ENCODE results near the gene TMIGD3.

TMIGD3 gene

DNA sequence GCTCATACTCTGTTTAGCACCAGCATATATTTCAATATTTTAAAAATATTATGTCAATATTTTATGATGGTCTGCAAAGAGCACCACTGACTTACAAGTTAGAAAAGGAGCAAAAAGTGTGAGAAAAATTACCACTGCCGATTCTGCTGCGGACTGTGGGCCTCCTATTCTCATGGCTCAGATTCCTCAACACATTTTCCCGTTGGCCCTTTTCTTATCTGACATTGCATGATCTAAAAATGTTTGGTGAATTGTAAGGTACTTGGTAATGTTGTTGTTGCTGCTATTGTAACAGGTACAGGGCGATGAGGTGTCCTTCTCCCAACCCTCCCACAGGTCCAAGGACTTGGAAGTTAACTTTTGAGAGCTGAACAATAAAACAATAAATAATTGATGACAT is 28.9 kb downstream of the TMIGD3 start:
- DNase-seq (ENCODE audit: low read depth): no peak

DNA sequence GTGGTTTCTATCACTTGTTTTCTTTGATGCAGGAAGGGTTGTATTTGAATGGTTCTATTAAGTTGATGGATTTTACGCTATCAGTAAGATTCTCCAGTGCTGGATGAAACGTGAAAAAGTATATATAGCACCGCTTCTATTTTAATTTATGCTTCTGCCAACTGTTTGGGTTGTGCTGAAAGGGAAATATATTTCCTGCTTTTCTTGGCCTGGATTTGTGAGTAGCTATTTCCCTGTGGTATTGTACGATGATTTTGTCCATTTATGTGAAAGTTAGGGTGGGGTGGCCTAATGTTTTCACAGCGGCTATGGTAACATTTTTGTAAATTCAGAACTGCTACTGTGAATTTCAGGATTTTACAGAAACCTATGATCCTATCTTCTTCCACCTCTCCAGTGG is 29.3 kb downstream of the TMIGD3 start:
- no peak for DNase-seq (ENCODE audit: low read depth)

DNA sequence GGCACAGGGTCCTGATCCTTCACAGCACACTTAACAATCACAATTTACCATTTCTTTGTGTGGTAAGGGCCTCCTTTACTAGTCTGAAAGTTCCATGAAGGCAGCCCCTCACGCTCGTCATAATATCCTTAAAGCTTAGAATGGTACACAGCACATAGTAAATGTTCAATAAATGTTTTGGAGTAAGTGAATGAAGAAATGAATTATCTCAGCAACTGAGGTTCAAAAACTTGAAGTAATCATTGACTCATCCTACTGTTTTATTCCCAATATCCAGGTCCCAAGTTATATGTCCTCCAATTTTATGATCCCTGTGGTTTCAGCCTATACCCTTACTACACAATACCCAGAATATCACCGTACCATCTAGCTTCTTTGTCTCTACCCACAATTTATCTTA is 31.9 kb downstream of the TMIGD3 start:
- no peak for DNase-seq (ENCODE audit: low read depth)

DNA sequence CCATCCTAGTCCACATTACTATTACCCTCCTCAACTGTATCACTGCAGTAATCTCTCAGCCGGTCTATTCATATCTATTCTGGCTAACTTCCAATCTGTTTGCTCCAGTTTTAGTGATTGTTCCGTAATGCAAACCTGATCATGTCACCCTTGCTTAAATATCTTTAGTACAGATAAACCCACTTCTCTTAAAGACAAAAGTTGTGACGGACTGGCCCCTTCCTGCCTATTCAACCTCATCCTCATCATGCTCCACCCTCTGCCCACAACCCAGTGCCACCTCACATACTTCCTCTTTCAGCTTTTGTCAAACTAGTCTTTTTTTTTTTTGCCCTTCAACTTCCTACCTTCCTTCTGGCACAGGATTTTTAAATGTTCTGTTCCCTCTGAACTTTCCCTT is 32.4 kb downstream of the TMIGD3 start:
- peak; percentile 56 for DNase-seq (ENCODE audit: low read depth)

DNA sequence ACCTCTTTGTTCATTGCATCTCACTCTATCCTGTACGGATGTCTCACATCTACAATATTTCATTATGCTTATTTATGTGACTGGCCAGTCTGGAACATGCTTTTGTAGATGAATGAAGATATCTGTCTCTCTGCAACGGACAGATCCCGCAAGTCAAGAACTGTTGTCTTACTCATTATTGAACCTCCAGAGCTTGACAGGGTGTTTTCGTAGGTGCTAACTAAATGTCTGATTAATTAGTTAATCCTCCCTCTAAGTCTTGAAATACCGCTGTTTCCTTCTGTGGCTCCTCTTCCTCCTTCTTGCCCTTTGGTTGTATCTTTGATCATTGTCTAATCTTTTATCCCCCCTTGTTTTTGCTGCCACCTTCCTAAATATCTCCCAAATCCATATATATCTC is 32.8 kb downstream of the TMIGD3 start:
- DNase-seq (ENCODE audit: low read depth): no peak

DNA sequence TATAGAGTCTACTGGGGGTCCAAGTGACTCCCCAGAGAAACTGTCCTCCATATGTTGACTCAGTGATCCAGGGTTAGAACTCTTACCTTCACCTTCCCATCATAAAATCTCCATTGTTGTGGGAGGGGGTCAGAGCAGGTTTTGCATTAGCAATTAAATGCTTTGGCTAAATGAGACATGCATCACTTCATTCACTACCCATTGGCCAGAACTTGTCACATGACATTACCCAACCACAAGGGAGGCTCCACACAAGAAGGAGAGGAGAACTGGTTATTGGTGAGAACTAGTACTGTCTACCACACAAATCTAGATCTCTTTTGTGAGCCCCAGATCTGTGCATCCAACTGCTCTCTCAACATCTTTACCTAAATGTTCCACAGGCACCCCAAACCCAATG is 33.9 kb downstream of the TMIGD3 start:
- no peak for DNase-seq (ENCODE audit: low read depth)

DNA sequence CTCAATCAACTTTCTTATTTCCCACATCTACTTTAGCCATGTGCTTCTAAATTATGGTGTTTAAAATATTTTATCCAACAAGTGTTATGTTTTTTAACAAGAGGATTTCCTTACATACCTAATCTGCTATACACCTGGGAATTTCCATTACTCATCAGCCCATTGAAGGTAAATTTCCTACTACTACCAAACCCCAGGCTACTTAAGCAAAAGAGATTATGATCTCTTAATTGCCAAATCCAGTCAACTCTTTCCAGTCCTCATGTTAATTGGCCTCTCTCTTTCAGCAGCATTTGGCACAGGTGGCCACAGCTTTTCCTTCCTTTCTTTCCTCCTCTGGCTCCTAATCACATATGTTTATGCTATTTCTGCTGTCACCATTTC is 34.7 kb downstream of the TMIGD3 start:
- DNase-seq (ENCODE audit: low read depth): no peak

DNA sequence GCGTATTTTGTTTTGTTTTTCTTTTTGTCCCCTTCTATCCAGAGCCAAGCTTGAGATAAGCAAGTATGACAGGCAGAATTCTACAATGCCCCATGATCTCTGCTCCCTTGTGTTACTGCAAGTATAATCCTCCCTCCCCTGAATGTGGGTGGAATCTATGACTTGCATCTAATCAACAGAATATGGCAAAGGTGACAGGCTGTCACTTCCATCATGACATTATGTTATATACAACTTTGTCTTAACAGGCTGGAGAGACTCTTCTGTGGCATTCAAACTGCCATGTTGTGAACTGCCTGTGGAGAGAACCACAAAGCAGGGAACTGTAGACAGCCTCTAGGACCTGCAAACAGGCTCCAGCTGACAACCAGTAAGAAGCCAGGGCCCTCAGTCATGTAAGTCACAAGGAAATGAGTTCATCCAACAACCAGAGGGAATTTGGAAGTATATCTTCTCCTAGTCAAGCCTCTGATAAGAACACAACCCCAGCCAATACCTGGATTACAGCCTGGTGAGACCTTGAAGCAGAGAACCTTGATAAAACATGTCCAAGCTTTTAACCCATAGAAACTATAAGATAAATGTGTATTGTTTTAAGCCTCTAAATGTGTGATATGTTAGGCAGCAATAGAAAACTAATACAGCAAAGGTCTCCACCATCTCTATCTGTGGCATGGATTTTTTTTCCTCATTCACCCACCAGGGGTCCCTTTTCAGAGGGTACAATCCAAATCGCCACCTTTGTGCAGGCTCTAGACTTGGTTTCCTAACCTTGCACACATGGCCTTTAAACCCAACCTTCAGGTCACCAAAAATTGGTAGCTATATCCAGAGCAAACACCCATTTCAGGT is 35.3 kb downstream of the TMIGD3 start:
- no peak for DNase-seq (ENCODE audit: low read depth)

DNA sequence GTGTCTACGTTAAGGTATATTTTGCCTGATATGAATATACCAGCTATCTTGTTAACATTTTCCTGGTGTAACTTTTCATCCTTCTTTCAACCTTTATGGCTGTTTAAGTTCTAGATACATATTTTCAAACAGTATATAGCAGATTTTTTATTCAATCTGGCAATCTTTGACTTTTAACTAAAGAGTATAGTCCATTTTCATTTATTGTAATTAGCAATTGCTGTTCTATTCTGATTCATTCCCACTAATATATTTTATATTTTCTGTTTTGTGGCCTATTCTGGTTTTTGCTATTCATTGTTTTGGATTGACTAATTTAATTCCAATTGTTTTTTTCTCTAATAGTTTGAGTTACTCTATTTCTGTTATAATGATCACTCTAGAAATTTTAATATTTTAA is 37.0 kb downstream of the TMIGD3 start:
- DNase-seq (ENCODE audit: low read depth): no peak

DNA sequence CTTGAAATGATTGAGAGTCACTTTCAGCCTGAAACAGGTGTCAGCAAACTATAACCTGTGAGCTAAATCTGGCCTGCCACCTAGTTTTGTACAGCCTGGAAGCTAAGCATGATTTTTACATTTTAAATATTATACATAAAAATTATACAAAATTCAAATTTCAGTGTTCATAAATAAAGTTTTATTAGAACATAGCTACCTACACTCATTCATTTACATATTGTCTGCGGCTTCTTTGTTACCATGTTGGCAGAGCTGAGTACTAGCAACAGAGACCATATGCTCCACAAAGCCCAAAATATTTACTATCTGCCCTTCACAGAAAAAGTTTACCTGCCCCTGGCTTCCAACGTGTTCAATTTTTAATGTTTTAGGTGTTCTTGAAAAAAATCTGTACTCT is 37.7 kb downstream of the TMIGD3 start:
- no peak for DNase-seq (ENCODE audit: low read depth)

DNA sequence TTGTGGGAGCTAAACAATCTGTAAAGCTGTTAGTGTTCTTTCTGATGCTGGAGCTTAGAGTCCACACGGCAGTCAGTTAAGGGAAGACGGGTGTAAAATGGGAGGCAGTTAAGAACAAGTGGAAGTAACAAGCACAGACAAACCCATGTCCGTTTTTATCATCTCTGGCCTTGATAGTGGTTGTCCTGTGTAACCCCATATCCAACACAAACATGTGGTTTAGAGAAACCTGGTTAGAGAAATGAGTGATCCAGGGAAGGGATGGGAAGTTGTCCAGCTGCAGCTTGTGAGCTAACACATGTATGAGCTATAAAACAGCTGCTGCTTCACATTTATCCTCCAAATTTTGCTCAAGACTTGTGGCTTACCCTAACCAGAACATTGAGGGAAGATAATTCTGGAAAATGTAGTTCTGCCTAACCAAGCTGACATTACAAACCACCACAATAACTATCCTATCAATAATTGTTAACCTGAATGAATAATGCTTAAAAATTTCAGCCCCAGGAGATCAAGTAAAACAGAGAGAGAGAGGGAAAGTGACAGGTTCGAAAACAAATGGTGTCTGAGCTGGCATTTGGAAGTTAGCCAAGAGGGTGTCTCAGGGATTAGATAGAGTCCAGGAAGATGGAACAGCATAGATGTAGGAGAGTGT is 40.3 kb downstream of the TMIGD3 start:
- DNase-seq (ENCODE audit: low read depth): no peak

DNA sequence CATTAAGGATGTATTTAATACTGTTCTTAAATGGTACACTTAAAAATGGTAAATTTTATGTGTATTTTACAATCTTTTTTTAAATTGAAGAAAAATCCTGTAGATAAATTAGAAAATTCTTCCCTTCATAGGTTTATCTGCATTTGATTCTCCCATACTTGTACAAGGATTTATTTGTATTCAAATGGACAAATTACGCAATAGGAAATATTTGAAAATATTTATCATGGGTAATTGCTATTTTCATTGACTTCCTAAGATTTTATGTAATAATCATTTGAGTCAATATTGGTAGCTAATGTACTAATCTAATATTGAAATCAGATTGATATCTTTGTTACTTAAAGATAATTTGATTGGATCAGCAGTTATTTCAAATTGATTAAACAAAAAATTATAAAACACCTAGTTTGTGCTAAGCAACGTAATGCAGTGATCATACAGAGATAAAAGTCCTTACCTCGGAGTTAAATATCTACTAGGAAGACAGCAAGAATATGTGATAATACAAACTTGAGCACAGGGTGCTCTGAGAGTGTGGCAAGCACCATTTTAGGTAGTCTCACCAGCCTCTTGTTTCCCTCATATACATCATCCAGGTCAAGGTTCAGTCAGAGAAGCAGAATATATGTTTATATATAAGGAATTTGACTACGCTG is 40.9 kb downstream of the TMIGD3 start:
- DNase-seq (ENCODE audit: low read depth): no peak

DNA sequence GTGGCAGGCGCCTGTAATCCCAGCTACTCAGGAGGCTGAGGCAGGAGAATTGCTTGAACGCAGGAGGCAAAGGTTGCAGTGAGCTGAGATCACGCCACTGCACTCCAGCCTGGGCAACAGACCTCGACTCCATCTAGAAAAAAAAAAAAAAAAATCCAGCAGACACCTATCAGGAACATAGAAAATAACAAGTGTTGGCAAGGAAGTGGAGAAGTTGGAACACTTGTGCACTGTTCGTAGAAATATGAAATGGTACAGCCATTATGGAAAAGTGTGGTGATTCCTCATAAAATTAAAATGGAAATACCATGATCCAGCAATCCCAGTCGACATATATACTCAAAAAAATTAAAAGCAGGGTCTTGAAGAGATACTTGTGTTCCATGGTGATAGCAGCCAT is 41.7 kb downstream of the TMIGD3 start:
- DNase-seq (ENCODE audit: low read depth): no peak

DNA sequence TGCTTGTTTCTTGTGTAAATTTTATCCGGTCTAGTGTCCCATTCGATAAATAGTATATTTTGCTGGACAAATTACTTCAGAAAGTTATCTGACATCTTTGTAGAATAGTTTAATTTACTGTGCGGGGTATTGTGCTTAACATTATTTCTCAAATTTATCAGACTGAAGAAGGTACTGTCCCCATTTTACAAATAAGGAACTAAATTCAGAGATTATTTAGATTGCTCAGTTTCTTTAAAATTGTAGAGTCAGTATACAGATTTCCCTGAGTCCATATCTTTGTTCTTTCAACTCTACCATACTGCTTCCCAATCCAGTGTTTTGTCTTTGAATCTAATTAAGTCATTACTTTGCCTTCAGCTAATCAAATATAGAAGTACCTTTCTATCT is 47.8 kb downstream of the TMIGD3 start:
- no peak for DNase-seq (ENCODE audit: low read depth)

DNA sequence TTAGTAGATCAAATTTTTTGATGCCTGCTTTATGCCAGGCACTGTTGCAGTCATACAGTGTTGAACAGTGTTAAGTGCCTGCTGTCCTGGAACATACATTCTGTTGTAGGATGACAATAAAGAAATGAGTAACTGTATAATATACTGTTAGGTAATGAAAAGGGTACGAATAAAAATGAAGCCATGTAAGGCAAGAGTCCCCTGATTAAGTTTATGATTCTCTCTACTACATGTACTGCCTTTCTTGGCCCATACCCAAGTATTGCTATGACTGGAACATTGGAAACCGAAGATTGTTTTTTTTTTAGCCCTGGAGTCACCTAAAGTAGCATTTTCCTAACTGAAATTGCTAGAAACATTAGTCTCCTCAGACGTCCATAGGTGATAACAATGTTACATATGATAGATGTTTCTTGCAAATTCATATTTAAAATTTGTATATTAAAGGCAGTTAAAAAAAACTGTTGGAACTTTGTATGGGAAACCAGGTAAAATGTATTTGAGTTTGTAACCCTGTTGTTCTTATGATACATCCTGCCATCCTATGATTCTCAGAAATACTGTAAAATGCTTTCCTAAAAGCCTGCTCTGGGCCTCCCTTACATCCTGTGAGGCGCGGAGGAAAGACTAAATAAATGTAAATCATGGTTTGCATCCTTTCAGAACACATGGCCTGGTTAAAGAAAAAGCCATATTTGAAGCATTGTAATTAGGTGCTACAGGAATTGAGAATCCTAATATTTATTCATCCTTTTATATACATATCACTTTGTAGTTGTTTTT is 48.4 kb downstream of the TMIGD3 start:
- no peak for DNase-seq (ENCODE audit: low read depth)

DNA sequence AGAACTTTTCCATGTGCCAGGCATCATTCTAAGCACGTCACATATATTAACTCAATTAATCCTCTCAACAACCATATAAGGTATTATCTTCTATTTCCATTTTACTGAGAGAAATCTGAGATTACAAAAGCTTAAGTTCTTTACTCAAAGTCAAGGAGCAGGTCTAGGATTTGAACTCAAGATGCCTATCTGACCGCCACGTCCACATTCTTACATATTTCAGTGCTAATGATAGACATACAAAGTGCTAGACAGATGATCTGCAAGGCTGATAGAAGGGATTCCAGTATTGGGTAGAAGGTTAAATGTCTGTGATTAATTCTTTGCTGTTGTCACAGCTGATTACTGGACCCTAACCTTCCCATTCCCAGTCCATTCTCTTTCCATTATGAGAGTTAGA is 49.7 kb downstream of the TMIGD3 start:
- no peak for DNase-seq (ENCODE audit: low read depth)

DNA sequence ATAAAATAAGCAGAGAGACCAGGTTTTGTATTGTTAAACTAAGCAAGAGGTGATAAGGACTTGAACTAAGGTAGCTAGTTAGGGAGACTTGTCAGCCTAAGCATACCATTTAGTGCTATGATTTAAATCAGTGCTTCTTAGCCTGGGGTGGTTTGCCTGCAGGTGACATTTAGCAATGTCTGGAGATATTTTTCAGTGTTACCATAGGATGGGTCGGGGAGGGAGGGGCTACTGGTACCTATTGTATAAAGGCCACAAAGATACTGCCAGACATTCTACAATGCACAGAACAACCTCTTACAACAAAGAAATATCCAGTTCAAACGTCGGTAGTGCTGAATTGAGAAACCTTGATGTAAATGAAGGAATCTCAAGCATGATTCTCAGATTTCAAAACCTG is 50.9 kb downstream of the TMIGD3 start:
- DNase-seq (ENCODE audit: low read depth): no peak

DNA sequence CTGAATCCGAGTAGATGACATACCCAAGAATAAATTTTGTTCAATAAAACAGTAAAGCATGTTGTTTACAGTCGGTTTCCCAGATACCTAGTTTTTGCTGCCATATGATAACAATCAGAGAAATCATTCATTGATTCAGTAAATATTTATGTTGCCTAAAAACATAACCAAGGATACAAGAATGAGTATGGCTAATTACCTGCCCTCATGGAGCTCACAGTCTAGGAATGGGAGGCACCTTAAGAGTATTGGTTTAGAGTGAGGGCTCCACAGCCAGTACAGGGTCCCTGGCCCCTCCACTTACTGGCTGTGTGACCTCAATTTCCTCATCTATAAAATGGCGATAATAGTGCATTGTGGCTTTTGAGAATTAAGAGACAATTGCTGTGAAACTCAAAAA is 53.2 kb downstream of the TMIGD3 start:
- no peak for DNase-seq (ENCODE audit: low read depth)

DNA sequence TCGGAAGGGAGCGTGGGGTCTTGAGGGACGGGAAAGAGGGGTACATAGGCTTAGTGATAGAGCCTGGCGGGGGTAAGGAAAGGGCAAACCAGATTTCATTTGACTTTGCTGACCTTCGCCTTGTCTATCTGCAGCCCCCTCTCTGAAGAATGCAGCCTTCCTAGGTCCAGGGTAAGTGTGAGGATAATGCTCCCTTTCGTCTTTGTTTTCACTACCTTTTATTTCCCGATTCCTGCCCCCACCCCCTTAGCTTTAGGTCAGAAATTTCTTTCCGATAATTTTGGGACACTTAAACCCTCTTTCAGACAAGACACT is 53.8 kb downstream of the TMIGD3 start:
- DNase-seq (ENCODE audit: low read depth): no peak

DNA sequence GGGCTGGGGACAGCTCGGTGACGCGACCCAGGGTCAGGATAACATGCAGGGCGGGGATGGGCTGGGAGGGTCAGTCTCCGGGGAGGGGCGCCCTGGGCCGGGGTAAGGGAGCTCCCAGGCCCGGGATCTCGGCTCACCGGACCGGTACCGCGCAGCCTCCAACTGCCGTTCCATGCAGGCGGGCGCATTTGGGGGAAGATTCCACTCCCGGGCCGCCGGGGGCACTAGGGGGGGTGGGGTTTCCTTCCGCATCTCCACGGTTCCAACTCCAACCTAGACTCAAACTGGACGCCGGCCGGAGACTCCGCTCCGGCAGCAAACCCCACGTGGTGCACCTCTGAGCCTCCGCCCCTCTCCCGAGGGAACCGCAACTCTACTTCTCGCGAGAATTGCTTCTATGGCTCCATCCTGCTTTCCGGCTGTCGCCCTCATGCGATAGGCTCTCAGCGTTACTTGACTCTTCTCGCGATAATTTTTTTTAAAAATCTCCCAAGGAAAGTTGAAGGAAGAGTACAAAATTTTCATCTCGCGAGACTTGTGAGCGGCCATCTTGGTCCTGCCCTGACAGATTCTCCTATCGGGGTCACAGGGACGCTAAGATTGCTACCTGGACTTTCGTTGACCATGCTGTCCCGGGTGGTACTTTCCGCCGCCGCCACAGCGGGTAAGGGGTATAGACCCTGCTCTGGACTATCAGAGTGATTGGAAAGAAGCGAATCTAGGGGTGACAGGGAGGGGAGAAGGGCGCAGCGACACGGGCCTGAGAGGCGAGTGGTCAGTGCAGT is 54.3 kb downstream of the TMIGD3 start, which contains the start of the genes ATP5PB and WDR77:
Gene ATP5PB, plus strand, starts transcription at position 547 of the 785 bp plus-strand sequence. Its CDS starts 78 bp downstream, at position 625.
Gene WDR77, minus strand, starts transcription at position 339 of the 785 bp plus-strand sequence. Its CDS starts 87 bp downstream, at position 252.
- peak; percentile 89 for DNase-seq (ENCODE audit: low read depth)

DNA sequence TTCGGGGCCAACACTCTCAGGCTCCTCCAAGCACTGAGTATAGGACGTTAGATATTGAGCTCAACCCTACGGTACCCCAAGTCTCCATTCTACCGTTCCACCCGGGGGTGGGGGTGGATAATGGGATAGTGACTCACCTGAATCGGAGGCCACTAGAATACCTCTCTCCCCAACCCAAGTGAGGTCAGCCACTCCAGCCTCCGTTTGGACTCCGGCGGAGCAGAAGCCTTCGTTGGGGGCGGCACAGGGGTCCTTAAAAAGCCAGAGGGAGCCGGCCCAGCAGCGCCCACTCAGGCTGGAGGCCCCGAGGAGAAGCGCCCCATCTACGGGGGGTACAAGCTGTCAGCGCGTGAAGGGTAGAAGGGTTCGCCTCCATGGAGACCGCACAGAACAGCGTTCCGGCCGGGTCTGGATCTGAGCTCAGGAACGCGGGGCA is 54.9 kb downstream of the TMIGD3 start:
- peak; percentile 10 for DNase-seq (ENCODE audit: low read depth)
